ENCODE results near the gene TFAP2A.
A peak's percentile ranks its signal among the peaks of the same experiment; 100 is the strongest.

Gene TFAP2A

DNA sequence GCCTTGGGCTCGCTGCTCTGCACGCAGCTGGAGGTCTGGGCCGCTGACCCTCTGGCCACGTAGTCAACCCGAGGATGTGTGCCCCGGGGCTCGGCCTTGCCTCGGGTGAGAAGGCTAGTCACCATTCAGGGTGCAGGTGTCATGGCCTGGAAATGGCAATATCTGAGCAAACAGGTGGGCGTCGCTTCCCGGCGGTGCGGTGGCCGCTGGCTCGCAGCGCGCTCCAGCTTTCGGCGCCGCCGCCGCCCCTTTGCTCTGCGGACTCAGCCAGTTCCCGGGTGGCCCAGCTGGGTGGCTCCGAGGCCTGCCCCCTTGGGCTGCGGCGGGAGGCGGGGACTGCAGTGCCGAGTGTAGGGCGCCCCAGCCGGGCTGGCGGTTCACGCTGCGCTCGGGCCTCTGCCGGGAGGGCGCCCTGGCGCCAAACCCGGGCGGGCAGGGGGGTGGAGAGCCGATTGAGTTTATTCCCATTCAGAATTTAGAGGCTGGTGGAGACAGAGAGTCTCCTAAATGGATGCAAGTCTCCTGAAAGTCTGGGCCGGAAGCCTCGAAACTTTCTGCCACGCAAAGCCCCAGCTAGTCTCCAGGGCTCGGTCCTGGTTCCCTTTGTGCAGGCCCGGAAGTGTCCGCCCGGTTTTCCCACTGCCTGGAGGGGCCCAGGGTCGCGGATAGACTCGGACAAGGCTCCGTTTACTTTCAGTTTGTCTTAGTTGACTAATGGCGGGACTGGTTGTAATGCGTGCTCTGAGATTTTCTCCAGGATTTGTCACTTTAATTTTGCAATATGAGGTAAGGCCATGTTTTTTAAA lies 11.3 kb upstream of the TFAP2A start:
- no peak for DNase-seq

DNA sequence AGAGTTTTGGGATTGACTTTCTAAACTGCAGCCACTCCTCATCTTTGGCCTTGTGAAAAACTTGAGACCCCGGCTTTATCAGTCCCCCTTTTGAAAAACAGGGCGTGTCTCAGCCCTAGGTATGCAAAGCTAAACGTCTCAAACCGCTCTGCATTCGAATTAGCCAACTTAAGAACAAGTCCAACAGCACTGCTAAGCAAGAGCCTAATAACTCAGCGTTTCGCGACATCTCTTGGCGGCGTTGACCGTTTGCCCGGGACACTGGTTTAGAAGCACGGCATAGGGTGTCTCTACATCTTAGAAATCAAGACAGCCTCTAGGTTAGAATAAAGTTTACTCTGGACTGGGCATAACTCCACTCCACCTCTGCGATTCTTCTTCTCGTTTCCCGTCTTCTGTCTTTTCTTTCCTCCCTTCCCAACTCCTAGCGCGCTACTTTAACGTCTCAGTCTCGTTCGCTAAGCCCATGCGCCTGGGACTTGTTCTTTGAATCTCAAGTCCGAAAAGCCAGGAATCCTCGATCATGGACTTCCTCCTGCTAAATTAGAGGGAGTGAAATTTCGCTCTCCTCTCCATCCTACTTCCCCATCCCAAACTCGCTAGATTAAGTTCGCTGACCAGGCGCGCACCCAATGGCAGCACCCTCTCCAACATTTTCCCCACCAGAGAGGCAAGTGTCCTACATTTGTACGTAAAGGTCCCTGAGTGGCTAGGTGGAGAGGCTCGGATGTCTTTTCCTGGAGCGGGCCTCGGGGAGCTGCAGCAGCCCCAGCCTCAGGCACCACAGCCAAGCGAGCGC lies 10.5 kb upstream of the TFAP2A start:
- DNase-seq: no peak

DNA sequence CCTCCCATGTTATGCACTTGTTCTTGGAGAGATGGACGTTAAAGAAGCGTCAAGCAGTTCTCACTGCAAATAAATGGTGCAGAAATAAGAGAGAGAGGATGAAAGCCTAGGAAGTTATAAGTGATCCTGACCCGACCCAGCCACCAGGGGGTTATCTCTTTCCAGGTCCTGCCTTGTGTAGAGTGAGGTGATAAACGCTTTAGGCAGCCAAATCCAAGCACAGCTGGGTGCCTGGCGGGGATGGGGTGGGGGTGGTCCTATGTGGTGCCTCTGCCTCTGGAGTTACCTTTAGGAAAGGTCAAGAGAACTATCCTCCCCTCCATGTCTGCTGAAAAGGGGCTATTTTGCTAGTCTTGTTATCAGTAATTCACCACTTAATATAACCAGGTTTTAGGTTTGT lies 9.2 kb upstream of the TFAP2A start:
- DNase-seq: no peak

DNA sequence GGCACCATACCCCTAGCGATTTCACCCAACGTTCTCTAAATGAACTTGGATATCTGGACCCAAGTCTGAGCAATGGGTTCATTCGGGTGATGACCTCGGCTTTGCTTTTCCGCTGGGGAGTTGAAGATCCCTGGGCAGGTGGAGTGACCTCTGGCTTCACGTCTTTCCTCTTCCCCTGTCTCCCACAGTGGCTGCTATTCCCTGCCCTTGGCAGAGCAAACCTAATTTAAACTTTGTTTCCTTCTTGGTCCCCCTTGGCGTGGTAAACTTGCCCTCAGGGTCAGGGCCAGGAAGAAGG lies 7.8 kb upstream of the TFAP2A start:
- no peak for DNase-seq

DNA sequence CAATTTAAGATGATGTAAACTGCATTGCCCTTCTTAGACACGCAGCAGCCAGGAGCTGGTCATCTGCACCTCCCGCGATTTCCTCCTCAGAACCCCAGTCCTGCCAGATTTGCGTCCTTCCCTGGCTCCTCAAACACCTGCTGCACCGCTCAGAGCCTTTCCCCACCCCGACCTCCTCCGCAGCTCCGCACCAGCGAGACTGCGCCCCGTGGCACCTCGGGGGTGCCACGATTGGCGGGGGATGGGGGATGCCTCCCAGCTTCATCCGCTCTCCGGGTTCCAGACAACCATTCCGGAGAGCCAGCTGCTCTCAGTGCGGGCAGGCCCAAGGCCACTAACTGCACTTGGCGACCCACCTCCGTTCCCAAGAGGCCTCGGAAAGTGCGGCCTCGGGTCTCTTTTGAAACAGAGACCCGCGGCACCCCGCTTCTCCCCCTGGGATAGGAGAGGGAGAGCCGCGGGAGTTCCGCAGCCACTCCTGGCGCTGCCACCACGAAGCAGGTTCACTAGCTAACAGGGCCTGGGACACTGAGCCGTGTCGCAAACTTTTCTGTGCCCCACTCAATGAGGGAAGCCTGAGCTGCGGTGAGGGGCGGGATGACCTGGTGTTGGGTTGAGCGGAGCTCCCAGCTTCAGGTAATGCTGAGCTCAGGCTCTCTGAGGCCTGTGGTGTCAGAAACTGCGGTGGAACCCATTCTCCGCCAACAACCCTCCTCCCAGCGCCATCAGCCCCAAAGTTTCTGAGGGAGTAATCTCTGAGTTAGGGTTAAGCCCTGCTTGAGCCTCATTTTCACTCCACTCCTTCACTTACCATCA lies 7.3 kb upstream of the TFAP2A start:
- DNase-seq: no peak

DNA sequence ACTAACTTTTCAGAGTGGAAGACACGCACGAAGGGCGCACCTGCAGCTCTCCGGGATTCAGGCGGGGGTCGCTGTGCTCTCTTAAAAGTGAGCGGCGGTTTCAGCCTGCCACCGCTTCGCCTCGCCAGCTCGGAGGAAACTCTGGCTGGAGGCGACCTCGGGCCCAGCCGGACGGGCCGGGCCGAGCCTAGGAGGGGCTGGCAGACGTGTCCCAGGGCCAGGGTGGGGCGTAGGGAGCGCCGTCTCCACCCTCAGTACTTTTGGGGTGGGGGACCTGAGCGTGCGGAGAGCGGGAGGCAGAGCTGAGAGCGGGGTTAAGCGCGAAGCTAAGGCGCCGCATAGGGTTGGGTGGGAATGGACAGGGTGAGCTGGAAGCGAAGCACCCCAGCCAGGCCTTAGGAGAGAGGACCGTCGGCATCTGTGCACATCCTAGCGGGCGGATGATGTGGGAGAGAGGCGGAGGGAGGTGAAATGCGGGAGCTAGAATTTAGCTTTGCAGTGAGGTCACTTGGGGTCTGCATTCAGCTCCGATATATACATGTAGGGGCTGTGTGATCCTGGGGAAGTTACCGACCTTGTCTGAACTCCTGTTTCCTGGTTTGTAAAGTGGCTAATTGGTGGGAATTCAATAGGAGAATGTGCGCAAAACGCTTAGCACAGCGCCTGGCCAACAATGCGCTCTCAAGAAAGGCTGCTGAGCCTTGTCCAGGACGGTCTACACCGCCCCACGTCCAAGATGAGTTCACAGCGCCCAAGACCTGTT lies 6.5 kb upstream of the TFAP2A start:
- no peak for DNase-seq

DNA sequence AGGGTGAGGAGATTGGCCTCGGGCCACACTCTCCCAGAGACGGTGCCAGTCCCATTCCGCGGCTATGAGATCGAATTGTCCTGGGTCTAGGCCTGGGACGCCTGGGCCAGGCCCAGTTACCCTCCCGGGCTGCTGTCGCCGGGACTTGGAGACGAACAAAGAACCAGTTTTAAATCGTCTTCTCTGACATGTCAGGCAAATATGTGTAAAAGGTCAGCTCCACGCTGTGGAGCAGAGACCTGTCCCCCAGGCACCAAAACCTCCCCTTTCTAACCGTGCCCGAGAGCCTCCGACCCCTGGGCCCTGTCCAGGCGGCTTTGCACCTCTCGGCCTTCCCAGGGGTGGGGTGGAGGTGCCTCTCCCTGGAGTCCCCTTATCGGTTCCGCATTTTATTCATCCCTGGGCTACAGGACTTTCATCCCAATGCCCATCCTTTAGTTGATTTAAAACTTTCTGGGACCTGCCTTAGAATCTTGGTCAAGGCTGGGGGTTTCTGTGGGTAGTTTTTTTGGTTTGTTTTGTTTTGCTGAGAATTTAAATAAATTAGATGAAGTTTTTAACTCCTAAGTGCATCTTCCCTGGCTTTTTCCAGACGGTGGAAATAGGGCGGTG lies 5.8 kb upstream of the TFAP2A start:
- no peak for DNase-seq

DNA sequence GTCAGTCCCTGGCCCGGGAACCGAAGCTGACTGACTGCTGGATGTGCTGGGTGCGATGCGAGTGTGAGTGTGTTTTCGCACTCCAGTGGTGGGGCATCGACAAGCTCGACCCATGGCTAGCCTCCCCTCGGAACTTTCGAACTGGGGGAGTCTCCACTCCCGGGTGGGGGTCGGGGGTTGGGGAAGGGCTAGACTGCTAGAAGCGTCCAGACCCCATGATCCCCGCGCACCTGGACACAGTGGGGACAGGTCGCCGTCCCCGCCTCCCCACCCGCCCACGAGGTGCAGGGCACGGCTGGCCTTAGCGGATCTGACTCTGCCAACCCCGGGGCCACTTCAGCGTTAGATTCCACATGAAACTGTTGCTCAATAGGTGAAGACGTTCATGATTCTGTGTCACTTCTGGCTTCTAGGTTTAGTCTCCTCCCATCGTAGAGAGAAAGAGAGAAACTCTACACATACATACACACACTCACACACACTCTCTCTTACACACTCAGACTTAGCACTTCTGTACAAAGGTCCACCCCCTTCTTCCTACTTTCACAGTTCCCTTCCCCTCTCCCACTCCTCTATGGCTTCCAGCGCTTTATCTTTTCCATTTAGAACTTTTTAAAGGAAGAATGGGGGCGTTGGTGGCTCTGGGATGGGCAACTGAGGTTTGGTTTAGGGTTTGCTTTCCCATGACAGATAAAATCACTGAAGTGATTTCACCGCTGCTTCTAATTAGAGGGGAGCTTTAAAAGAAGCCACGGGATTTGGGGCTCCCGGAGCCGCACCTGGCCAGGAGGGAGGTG lies 5.1 kb upstream of the TFAP2A start:
- no peak for DNase-seq

DNA sequence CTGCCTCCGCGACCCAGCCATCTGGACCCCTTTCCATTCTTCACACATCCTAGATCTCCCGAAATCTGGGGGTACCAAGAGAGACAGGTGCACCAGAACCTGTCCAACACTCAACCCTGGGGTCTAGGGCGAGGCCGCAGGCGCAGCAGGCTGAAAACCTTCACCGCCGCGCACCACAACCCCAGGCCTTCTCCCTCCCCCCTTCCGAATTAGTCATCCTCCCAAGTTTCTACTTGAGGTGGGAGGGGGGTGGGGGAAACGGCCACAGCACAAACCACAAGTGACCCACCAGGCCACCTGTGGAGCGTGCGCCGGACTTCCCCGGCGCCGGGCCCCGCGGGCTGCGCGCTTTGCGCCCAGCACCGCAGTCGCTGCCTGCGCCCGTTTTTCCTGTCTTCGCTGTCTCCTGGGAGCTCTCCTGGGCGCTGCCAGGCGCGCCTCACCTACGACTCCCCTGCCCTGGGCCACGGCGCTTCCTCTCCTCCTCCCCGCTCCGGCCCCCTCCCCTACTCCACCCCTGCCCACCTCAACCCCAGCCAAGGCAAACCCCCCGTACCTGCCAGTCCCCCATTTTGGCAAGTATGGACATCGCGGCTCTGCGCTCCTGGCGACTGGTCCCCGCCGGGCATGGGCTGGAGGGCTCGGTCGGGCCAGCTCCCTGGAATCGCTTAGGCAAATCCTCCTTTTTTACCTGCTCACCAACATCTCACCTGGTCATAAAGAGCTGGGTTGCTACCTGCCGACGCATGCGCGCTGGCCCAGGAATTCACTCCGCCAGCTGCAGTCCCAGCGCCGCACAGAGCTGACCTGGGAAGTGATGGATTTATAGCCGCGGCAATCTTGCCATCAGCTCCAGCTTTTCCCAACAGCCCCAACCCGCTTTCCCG lies 4.2 kb upstream of the TFAP2A start:
- DNase-seq: no peak

DNA sequence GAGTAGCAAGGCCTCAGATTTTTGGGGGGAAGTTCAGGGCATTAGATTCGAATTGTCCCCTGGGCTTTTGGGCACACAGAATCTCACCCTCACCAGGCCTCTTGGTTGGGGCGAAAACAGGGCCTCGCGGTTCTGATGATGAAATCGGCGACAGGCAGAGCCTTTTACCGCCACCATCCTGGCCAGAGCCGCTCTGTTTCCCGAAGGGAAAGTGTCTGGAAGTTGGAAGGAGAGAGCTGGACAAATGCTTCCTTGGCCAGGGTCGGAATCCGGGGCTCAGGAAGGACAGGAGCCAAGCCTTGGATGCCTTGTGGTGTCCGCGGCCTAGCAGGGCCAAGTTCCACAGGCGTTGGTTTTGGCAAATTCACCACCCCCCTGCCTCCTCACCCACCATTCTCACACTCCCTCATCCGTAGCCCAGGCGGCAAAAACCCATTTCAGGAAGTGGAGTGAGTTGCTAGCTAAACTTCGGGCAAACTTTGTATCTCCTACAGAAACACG lies 3.5 kb upstream of the TFAP2A start:
- DNase-seq: no peak

DNA sequence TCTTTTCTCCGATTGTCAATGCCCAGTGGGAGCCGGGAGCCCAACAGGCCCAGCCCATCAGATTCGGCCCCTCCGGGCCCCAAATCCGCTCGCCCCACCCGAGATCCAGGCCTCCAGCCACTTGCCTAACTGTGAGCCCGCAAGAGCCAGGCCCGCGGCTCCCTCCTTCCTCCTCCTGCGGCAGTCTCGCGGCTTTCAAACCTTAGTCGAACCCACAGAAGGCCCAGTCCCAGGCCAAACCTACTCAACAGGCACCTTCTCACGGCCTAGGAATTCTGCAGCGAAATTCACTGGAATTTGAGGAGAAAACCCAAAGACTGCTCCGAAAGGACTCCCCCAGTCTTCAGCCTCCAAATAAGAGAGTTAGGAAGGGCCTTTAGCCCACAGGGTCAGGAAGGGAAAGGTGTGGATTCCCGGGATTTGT lies 2.8 kb upstream of the TFAP2A start:
- DNase-seq: no peak

DNA sequence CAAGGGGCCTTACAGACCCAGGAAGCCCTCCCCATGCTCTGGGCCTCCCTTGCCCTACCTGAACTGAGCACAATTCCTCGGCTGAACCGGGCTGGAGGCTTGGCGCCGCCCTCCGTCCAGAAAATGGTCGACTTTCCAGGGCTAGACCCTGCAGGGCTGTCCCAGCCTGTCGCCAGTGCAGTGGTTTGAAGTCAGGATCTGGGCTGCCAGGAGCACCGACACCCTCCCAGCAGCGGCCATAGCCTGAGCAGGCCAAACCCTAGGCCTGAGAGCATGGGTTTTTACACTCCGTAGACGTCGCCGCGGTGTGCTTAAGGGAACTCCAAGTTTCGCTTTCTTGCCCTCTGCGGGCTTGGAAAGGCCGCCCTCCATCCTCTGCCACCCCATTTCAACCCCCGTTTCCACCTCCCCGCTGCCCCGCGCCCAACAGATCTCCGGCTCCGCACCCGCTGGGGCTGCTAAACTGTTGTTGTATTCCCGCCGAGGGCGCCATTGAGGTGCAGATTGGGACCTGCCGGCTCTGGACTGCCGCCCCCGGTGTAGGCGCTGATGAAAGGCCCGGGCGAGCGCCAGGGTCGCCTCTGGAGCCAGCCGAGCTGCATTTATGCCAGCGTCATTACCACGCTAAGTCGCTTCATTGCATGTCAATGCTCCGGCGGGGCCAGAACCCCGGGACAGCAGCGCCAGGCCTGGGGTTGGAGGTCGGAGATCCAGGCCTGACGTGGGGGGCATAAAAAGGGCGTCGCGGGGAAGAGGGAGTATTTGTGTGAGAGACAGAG lies 2.2 kb upstream of the TFAP2A start:
- no peak for DNase-seq

DNA sequence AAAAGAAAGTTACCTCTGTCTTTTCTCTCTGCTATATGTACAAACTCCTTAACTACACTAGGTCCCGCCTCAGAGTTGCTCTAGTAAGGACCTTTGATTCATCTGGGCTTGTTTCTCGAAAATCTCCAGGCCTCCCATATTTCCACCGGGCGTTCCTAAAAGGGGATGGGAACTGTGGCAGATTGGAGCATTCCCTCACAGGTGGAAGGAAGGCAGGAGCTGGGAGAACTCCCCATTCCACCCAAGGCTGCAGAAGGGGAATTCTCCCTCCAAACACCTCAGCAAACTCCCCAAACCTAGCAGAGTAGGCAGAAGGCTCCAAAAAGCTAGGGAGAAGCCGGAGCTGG lies 1.6 kb upstream of the TFAP2A start:
- DNase-seq: no peak

DNA sequence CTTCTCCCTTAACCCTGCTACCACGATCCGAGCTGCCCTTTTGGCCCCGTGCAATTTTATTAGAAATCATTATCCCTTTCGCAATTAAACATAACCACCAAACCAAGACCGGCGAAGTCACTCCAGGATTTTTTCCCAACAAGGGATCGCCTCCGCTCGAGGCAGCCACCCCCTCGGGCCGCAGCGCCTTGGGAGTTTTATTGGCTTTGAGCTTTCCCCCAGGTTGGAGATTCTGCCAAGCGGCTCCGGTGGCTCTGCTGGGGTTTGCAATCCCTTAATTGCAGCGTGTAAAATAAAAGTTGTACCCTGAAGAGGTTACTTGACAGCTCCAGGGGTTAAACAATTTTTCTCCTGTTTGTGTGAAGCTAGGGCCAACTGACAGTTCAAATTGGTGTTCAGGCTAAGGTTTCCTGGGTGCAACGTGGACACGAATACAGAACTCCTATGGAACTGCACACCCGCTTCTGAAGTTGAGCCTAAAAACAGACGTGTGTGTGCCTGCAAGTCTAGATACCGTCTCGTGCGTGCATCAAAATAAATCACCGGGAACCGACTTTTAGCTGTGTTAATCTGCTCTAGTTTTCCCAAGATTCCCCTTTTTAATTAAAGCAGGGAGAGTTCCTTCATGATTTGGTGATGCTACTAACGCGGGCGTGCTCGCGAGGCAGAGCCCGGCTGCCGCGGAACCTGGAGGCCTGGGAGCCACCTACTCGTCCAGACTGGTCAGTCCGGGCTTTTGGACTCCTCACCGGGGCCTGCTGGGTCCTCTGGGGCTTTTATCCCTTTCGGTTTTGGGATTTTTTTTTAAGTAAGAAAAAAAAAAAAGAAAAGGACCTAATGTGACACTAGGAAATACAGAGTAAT lies 975 bp upstream of the TFAP2A start:
- no peak for DNase-seq

DNA sequence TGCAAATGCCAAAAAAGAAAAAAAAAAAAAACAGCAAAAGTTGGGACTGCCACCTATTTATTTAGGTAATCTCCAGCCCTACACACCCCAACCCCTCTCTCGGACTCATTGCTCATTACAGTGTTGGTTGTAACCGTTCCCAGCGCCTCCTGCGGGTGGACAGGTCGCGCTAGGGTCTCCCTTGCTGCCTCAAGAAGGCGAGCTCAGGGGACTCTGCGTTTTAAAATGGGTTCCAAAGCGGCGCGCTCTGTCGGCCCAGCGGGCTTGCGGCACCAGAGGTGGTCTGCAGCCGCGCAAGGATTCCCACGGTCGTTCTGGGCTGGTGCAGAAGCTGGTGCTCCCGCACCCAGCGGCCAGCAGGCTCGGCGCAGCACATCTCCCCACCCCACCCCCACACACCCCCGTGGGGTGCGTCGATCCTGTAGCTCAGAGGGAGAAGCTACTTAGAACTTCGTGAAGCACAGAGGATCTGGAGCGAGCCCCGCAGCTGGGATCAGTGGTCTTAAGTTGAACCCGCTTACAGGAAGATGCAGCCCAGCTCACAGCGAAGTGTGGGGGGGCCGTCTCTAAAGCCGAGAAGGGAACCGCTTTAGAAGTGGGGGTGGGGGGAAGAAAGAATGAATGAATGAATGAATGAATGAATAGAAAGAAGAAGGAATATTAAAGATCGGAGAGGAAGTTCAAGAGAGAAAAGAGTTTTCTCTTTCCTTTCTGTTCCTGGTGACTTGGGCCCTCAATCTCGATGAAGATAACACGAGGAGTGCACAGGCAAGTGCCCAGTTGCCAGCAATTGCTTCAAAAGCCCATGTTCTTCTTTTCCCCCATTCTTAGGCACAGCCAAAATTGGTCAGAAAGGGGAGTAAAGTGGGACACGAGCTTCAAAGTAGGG lies 780 bp downstream of the TFAP2A start:
- DNase-seq: peak; percentile 55

DNA sequence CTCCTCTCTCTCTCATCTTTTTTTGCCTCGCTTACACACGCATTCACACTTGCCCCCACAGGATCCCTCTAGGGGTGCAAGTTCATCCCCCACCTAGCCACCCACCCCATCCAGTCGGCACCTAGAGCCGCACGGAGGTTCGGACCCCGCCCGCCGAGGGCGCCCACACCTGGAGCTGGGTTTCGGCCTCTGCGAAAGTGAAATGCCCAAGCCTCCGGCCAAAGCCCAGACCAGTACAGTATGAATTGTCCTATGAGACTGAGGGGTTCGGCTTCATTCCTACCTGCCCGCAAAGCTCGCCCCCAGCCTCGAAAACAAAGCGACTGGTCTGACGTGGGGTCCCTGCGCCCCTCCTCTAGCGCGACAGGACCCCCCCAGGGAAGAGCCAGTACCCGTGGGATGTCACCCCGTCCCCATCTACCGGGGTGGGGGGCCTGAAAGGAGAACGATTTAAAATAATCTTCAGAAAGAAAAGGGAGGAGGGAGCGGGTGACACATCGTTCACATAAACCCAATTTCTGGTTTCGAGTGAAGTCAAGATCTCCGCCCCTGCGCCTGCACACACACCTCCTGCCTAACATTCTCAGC lies 1.5 kb downstream of the TFAP2A start:
- no peak for DNase-seq

Data from NCI-H226 (cell line).